GM12874 (cell line): ENCODE measurements around the gene AHRR.

Experiments
- TF ChIP-seq, protein P1 (sequence below): IDR thresholded peaks from 2 replicates; pipeline ENCODE4 v1.5.1; 2011; ENCODE audit warnings: low read depth, mild to moderate bottlenecking, control low read depth, low read length, moderate library complexity; ENCODE audit not compliant: insufficient read depth

The AHRR gene

GRCh38 chr5:334903-335739 is 13.6 kb downstream of the AHRR start:
- TF ChIP-seq, protein P1, sequence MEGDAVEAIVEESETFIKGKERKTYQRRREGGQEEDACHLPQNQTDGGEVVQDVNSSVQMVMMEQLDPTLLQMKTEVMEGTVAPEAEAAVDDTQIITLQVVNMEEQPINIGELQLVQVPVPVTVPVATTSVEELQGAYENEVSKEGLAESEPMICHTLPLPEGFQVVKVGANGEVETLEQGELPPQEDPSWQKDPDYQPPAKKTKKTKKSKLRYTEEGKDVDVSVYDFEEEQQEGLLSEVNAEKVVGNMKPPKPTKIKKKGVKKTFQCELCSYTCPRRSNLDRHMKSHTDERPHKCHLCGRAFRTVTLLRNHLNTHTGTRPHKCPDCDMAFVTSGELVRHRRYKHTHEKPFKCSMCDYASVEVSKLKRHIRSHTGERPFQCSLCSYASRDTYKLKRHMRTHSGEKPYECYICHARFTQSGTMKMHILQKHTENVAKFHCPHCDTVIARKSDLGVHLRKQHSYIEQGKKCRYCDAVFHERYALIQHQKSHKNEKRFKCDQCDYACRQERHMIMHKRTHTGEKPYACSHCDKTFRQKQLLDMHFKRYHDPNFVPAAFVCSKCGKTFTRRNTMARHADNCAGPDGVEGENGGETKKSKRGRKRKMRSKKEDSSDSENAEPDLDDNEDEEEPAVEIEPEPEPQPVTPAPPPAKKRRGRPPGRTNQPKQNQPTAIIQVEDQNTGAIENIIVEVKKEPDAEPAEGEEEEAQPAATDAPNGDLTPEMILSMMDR: no peak

- TF ChIP-seq, protein P1: no peak
Observed at GRCh38 chr5:335740-336038, 14.2 kb downstream of the AHRR start.

DNA sequence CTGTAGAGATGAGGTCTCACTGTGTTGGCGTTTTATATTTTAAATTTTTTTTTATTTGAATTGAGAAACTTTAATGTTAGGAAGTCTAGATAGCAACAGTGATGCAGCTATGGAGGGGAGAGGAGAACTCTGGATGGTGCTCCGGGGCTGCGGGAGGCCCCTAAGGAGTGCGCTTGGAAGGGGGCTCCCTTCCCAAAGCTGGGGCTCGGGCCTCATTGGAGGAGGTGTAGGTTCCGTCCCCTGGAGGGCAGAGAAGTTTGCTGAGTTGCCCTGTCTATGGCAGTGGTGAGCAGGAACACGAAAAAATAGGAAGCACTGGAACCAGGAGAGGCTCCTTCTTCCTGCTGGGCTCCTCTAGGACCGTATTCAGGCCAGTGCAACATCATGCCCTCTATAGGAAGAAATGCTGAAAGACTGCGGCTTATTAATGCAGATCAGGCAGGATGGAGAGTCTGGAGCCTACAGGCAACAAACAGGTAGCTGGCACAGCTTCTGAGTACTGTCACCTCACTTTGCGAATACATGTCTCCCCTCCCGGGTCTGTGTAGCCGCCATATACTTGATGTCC is 16.1 kb downstream of the AHRR start:
- TF ChIP-seq, protein P1: no peak

GRCh38 chr5:342501-343460 is 21.3 kb downstream of the AHRR start:
- TF ChIP-seq, protein P1: no peak

GRCh38 chr5:343461-344401 is 22.2 kb downstream of the AHRR start:
- TF ChIP-seq, protein P1: no peak

DNA sequence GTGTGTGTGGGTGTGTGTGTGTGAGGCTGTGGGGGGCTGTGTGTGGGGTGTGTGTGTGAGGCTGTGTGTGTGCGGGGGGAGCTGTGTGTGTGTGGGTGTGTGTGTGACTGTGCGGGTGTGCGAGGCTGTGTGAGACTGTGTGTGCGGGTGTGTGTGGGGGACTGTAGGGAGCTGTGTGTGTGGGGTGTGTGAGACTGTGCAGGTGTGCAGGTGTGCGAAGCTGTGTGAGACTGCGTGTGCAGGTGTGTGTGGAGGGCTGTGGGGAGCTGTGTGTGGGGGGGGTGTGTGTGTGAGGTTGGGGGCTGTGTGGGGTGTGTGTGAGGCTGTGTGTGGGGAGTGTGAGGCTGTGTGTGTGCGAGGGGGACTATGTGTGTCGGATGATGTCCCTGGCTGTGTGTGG is 23.2 kb downstream of the AHRR start:
- TF ChIP-seq, protein P1: no peak
